Activated effector memory CD4-positive, alpha-beta T cell treated with Interleukin-2 at 50 U/mL for 16 hours (primary cell): ENCODE data around the gene CHMP4A.
"Not testable (repeated sequence)": the region's sequence is repeated elsewhere in the genome, so short reads cannot be mapped to it uniquely, and the experiment has no call there.

ENCODE experiments used
- DNase-seq: peaks from one replicate; pipeline ENCODE4 v3.0.0-alpha.2; 2020

The CHMP4A gene

DNA sequence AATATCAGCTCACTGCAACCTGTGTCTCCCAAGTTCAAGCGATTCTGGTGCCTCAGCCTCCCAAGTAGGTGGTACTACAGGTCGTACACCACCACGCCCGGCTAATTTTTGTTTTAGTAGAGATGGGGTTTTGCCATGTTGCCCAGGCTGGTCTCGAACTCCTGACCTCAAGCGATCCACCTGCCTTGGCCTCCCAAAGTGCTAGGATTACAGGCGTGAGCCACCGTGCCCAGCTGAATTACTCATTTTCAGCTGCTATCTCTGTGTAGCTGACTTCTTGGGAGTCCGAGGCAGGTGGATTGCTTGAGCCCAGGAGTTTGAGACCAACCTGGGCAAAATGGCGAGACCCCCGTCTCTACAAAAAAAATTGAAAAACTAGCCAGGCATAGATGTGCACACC is 32.1 kb upstream of the CHMP4A start:
- not testable (repeated sequence) for DNase-seq

- DNase-seq = no peak
Measured at GRCh38 chr14:24243336-24243836, 30.1 kb upstream of the CHMP4A start.

DNA sequence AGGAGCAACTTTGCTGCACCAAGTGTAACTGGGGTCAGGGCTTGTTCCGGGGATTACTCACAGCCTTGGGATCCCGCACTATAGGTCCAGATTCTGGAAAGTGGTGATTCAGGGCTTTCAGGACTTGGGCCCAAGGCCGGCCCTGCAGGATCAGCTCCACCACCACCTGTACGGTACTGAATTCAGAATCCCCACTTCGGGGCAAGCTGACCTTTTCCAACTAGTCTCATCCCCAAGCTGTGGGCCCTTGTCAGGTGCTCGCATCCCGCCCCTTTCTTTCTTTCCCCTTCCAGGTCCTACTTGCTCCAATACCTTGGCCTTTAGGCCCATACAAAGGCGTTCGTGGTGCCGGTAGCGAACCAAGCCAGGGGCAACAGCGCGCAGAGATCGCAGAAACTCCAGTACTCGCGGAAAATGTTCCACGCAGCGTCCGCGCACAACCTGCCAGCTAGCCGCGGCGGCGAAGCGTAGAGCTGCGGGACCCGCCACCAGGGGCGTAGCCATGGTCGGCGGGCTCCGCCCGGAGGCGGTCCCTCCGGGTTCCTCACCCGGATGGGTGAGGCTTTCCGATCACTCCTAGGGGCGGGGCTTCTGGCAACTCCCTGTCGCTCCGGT is 28.6 kb upstream of the CHMP4A start:
- DNase-seq = peak; percentile 91

DNA sequence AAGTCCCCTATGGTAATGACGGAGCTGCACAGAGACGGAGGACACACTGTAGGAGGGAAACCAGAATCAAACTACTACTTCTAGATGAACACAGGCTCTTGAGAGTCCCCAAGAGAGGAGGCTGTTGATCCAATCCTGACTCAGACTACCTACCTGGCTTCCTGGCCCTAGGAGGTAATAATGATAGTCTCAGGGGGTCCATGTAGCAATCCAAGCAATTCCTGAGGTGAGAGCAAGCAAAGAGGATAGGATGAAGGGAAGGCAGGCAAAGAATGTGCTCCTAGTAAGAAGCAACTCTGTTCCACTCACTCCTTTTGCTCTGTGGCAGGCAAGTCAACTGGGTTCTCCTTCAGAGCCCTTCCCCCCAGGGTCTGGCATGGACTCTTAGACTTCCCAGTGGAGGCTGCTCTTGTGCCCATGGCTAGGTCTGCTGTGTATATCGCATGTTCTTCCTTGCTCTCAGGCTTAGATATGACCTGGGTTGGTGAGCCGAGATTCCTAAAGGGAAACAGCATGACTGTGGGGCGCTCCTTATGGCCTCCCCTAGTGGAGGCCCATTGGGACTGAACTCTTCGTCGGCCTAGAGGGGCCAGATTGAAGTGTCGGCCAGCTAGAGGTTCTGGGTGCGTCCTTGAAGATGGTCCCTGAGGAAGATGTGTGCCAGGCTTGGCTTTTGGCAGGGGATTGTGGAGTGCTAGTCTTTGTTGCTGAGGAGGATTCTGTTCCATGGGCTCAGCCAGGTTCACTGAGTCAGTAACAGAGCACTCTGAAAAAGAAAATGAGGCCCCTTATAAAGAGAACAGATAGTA is 27.0 kb upstream of the CHMP4A start:
- DNase-seq = no peak

DNA sequence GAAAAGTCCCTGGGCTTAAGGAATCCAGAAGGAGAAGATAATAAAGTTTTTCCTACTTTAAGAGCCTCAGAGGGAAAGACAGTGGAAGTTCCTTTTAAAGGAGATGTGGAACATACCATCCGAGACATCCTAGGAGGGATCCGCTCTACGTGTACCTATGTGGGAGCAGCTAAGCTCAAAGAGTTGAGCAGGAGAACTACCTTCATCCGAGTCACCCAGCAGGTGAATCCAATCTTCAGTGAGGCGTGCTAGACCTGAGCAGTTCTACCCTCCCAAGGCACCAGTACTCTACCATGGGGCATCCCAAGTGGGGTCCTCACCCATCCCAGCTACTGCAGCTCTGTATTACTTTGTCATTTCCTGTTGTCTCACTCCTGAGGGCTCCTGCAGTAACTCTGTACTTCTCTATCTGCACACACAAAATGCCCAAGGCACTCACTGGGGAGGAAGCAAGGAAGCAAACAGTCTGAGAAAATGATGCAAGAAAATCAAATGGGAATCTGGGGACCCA is 25.3 kb upstream of the CHMP4A start:
- DNase-seq = no peak

GRCh38 chr14:24238123-24238522 is 24.8 kb upstream of the CHMP4A start:
- no peak for DNase-seq

DNA sequence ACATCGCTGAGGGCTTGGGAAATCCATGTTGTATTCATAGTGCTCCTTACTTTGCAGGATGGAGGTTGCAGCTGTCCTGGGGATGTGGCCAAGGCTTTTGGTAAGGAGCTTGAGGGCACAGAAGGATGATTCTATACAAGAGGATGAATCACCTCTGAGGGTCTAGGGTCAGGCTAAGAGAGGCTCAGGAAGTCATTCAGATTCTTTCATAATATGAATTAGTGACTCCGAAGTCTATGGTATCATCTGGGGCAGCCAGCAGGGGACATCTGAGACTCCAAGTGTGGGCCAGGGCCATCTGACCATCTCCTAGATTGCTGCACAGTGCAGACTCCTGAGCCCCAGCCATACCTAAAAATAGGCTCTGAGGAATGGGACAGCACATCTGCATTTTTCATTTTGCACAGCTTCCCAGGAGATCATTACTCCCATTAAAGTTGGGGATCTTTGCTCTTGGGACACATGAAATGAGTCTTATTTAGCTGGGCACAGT is 24.2 kb upstream of the CHMP4A start:
- no peak for DNase-seq

DNA sequence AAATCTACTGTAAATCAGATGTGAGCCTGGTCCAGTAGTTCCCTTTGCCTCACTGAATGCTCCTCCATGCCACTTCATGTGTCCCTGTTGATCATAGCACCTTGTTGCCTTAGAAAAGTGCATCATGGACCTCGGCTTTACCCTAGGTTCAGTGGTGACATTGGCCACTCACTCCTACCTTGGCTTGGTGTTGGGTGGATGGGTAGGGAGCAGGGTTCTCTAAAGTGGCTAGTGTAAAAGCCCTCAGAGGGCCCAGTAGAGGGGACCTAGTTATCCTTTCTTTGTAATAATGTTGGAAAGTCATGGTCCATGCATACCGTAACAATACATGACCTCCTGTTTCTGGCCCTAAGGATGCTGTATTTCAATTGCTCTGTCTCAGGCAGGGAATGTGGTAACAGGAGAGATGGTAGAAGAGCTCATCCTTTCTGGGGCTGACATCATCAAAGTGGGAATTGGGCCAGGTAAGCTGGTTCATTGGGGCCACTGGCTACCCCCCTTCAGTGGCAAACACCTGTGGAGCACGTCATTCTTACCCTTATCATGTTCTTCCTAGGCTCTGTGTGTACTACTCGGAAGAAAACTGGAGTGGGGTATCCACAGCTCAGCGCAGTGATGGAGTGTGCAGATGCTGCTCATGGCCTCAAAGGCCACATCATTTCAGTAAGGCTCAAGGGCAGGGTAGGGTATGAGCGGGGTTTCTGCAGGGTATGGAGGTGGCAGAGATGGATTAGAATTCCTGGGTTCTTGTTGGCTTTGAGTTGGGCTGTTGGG is 23.6 kb upstream of the CHMP4A start:
- DNase-seq = no peak

- no peak for DNase-seq
Measured at GRCh38 chr14:24235804-24236688, 22.8 kb upstream of the CHMP4A start.

DNA sequence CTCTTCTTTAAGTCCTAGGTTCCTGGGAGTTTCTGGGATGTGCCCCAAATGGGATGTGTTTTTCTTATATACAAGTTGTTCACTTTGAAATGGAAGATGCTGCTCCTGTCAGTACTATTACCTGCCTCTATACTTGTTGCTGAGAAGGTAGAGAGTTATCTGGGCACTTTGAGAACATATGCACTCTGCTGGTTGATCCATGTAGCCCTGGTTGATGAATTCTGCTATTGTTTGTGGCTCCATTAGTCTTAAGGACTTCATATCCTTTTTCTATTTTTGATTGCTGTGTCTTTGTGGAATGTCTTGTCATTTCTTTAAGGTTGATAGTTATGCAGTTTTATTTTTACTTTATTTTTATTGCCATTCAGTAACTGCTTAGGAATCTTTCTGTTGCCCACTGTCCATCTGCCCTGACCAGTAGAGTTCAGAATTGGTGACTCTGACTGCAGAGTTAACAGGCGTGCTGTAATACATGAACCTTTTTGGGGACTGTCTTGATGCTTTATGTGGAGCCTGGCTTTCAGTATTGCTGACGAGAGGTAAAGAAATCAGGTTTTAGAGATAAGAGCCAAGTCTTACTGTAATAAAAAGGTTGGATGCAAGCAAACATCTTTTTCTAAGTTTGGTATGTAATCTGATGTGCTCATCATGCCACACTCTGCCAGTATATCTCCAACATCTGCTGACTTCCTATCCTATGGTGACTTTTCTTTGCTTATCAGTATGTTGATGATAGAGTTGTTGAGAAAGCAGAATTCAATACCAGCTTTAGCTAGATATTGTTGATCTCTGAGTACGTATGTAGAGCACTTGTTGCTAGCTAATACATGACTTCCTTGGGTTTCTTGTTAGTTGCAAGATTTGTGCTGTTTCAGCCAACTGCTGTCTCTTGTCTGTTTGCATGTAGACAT is 21.1 kb upstream of the CHMP4A start:
- no peak for DNase-seq

- no peak for DNase-seq
Measured at GRCh38 chr14:24233538-24233866, 20.2 kb upstream of the CHMP4A start.

DNA sequence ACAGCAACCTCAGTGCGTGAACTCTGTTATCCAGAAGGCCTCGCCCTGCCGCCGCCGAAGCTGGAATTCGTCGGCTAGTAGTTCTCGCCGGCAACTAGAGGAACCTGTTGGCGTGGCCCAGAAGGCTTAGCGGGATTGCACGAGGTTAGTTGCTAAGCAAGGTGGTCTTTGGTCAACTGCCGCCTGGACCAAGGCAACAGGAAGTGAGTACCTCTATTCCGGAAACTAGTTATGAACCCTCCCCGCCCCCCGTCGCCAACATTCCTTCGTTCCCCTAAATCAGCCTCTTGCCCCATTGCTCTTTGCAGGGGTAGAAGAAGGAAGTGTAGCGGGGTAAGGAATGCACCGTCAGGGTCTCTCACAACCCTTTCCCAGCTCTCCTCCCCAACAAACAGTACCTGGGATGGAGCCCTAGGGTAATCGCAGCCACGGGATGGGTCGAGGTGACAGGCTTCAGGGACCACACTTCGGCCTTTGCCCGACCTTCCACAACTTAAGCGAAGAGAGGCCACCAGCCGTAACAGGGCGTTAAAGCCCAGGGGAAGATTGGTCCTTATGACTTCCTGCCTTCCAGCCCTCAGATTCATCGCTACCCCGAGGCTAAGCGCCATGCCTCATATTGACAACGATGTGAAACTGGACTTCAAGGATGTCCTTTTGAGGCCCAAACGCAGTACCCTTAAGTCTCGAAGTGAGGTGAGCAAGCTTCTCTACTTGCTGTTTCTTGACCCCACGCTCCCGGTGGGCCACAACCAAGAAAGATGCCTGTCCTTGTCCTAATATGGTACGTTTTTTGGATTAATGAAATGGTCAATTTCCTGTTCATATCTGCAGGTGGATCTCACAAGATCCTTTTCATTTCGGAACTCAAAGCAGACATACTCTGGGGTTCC is 19.6 kb upstream of the CHMP4A start, which contains the start of gene GMPR2:
GMPR2 (plus strand) TSS at position 285 of the 893 bp plus-strand sequence; CDS start at position 610, 325 bp downstream.
- no peak for DNase-seq

DNA sequence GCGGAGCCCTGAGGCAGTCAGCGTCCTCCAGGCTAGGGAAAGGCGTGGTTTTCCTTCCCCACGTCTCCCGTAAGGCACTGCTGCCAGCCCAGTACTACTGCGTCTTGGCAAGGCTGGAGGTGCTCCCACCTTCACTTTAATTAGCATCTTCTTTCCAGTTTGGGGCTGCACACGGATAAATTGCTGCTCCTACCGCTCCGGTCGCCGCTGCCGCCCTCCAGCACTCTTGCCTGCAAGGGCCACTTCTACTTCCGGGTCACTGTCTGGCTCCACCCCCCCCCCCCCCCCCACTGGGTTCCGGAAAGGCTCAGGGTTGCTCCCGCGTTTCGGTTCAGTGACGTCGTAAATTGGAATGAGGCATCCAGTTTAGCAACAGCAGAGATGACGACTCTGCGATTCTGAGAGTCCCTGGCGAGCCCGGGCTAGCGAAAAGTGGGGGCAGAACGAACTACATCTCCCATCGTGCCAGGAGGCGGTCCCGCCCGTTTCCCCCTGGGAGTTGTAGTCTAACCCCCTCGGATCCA is 18.9 kb upstream of the CHMP4A start, which contains the start of gene NEDD8:
NEDD8 (minus strand) TSS at position 247 of the 524 bp plus-strand sequence; CDS start at position 147, 100 bp downstream.
- DNase-seq = peak; percentile 84

- DNase-seq = peak; percentile 9
Measured at GRCh38 chr14:24231263-24232120, 18.2 kb upstream of the CHMP4A start.

DNA sequence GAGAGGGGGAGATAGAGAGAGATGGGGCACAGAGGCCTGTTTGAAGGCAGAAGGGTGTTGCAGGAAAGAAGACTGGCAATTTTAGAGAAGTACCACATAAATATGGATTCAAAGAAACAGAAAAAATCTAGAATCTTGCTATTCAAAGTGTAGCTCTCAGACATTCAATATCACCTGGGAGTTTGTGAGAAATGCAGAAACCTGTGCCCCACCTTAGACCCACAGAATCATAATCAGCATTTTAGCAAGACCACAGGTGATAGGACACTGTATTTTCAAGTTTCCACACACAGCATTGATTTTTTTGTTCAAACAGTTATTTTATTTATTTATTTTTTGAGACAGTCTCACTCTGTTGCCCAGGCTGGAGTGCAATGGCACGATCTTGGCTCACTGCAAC is 15.6 kb upstream of the CHMP4A start:
- no peak for DNase-seq

GRCh38 chr14:24226473-24226872 is 13.2 kb upstream of the CHMP4A start:
- no peak for DNase-seq

GRCh38 chr14:24224618-24225071 is 11.4 kb upstream of the CHMP4A start:
- no peak for DNase-seq

DNA sequence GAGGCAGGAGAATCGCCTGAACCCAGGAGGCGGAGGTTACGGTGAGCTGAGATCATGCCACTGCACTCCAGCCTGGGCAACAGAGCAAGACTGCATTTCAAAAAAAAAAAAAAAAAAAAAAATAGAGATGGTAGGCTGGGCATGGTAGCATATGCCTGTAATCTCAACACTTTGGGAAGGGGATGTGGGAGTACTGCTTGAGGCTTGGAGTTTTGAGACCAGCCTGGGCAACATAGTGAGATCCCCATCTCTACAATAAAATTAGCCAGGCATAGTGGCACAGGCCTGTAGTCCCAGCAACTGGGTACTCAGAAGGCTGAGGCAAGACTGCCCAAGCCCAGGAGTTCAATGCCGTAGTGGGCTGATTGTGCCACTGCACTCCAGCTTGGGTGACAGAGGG is 9.7 kb upstream of the CHMP4A start:
- DNase-seq = not testable (repeated sequence)
